ENCODE data around the gene HGS. TPM values are rescaled to one million over a fixed set of nuclear protein-coding genes. Genes with fewer than 3 reads are reported as not detected.

The HGS gene
- total and polyA plus RNA-seq, 2 of the 8 experiments (the other 6 are each of a cell fraction or from before 2014, with no cell fraction given), result 80.8 to 99.7 TPM

DNA sequence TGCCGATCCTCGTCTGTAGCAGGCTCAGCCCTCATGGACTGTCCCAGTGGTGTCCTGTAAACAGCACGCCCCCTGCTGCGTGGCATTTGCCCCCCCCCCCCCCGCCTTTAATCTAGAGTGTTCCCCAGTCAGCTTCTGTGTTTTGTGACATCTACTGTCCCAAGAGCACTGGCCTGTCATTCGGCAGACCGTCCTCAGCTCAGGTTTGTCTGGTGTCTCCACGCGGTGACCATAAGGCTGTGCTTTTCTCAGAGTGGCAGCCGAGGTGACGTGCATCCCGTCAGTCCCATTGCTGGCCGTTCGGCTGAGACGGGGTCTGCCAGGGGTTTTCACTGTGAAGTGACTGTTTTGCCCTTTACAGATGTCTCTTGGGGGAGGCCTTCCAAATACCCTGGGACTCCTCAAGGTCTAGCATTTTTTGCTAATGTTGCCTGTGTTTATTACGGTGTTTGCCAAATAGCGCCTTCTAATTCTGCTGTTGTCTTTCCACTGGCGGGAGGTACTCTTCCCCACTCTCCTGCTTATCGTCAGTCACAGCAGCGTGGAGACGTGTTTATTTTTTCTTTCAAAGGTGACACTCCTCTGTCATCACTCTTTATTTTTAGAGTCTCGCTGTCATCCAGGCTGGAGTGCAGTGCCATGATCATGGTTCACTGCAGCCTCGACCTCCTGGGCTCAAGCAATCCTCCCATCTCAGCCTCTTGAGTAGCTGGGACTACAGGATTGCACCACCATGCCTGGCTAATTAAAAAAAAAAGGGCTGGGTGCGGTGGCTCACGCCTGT, 13.6 kb downstream of the HGS start (continued):
- TF ChIP-seq CBX8 (IDR thresholded peaks at IDR 0.05; ENCODE audit: borderline replicate concordance, low read depth, low read length) (no peak), SIX5 (IDR thresholded peaks at IDR 0.05; ENCODE audit: low read depth, low read length) (no peak), KDM4A (IDR thresholded peaks at IDR 0.05; ENCODE audit: low read depth, low read length, severe bottlenecking) (no peak), RXRA (IDR thresholded peaks at IDR 0.05; ENCODE audit: insufficient read depth, low read depth, low read length) (no peak)
- TF ChIP-seq, protein P1, sequence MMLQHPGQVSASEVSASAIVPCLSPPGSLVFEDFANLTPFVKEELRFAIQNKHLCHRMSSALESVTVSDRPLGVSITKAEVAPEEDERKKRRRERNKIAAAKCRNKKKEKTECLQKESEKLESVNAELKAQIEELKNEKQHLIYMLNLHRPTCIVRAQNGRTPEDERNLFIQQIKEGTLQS (IDR thresholded peaks at IDR 0.05; ENCODE audit: insufficient read depth, low read depth, low read length), result no peak

All from H1 (cell line).